HepG2 (cell line): ENCODE results near the gene ZNF584. TPM values are rescaled to one million over a fixed set of nuclear protein-coding genes. Genes with fewer than 3 reads are reported as not detected.

Source experiments
- ARNTL ChIP-seq: sonication (generic); formaldehyde crosslinking; IDR thresholded peaks from 2 replicates; pipeline ENCODE4 v1.4.0; 2020; ENCODE audit warnings: mild to moderate bottlenecking, missing genetic modification reagents
- CBFB ChIP-seq: sonication (generic); formaldehyde crosslinking; IDR thresholded peaks from 2 replicates; pipeline ENCODE4 v1.4.0; 2020; ENCODE audit warnings: missing genetic modification reagents
- ETV5 ChIP-seq: IDR thresholded peaks from 2 replicates; pipeline ENCODE4 v1.6.1; 2018; ENCODE audit warnings: missing biosample characterization, missing genetic modification reagents, inconsistent platforms, borderline replicate concordance
- EZH2 ChIP-seq: conservative IDR thresholded peaks from 2 replicates; pipeline ENCODE4 v1.6.1; 2012; ENCODE audit warnings: mild to moderate bottlenecking, low read depth, low read length, moderate library complexity
- HNF1B ChIP-seq: sonication (generic); formaldehyde crosslinking; IDR thresholded peaks from 2 replicates; pipeline ENCODE4 v1.5.1; 2020; ENCODE audit warnings: mild to moderate bottlenecking, moderate library complexity, missing genetic modification reagents
- MYC ChIP-seq: sonication (generic); formaldehyde crosslinking; IDR thresholded peaks from 2 replicates; pipeline ENCODE4 v1.9.0; 2021; ENCODE audit warnings: missing genetic modification reagents, borderline replicate concordance
- NFE2L1 ChIP-seq: sonication (generic); formaldehyde crosslinking; IDR thresholded peaks from 2 replicates; pipeline ENCODE4 v1.4.0; 2020; ENCODE audit warnings: missing genetic modification reagents, mild to moderate bottlenecking, borderline replicate concordance
- SRF ChIP-seq: IDR thresholded peaks from 2 replicates; pipeline ENCODE4 v1.6.1; 2011; ENCODE audit warnings: mild to moderate bottlenecking, low read depth, low read length, moderate library complexity
- TP53 ChIP-seq: sonication (generic); formaldehyde crosslinking; conservative IDR thresholded peaks from 2 replicates; pipeline ENCODE4 v1.4.0; 2020; ENCODE audit warnings: missing genetic modification reagents
- ZBTB20 ChIP-seq: sonication (generic); formaldehyde crosslinking; IDR thresholded peaks from 2 replicates; pipeline ENCODE4 v1.8.1; 2023; ENCODE audit warnings: missing genetic modification reagents, low read depth, mild to moderate bottlenecking, borderline replicate concordance
- ZBTB21 ChIP-seq: sonication (generic); formaldehyde crosslinking; IDR thresholded peaks from 2 replicates; pipeline ENCODE4 v1.4.0; 2020; ENCODE audit warnings: missing genetic modification reagents
- ZBTB8A ChIP-seq: sonication (generic); formaldehyde crosslinking; IDR thresholded peaks from 2 replicates; pipeline ENCODE4 v1.4.0; 2020; ENCODE audit warnings: mild to moderate bottlenecking, low read depth, missing genetic modification reagents, borderline replicate concordance
- ZNF318 ChIP-seq: sonication (generic); formaldehyde crosslinking; IDR thresholded peaks from 2 replicates; pipeline ENCODE4 v1.4.0; 2020; ENCODE audit warnings: mild to moderate bottlenecking, missing genetic modification reagents
- ZNF329 ChIP-seq: sonication (generic); formaldehyde crosslinking; IDR thresholded peaks from 2 replicates; pipeline ENCODE4 v1.9.0; 2021; ENCODE audit warnings: low read depth, mild to moderate bottlenecking, missing genetic modification reagents
- ZSCAN12 ChIP-seq: sonication (generic); formaldehyde crosslinking; IDR thresholded peaks from 2 replicates; pipeline ENCODE4 v1.9.0; 2021; ENCODE audit warnings: mild to moderate bottlenecking, missing genetic modification reagents
- ZSCAN22 ChIP-seq: sonication (generic); formaldehyde crosslinking; IDR thresholded peaks from 2 replicates; pipeline ENCODE4 v1.4.0; 2020; ENCODE audit warnings: mild to moderate bottlenecking, missing genetic modification reagents
- polyA plus RNA-seq, 8 experiments: library from polyadenylated mRNA; depleted of rRNA in 3 of 8; stranded (reverse) in 7 of 8; unstranded in 1 of 8; fragments of >200 nt; fragmentation: Illumina TruSeq in 4 of 8; extraction: Trizol in 4 of 8; gene quantifications; 2 replicates each; pipeline versions ENCODE4 v1.2.1 to v1.2.3, GENCODE V29; 2011 to 2016; ENCODE audit warnings: low read depth in 4 of 8, missing spikeins in 1 of 8, mixed read lengths in 1 of 8; ENCODE audit not compliant: insufficient read depth in 1 of 8
- total RNA-seq, 5 experiments: library from RNA; depleted of rRNA; stranded (reverse); fragments of >200 nt; fragmentation: Illumina TruSeq; extraction: Trizol; gene quantifications; 2 replicates each; pipeline ENCODE4 v1.2.3, GENCODE V29; 2016; ENCODE audit warnings: low read depth in 1 of 5
- TF ChIP-seq, protein P1 (sequence below): sonication (generic); formaldehyde crosslinking; IDR thresholded peaks from 2 replicates; pipeline ENCODE4 v1.4.0; 2020; ENCODE audit warnings: missing genetic modification reagents

ZNF584 gene
- total and polyA plus RNA-seq, 2 of the 13 experiments (the other 11 are each of a cell fraction or from before 2014, with no cell fraction given), result 2.4 to 7.0 TPM

GRCh38 chr19:58451358-58452101 is 43.1 kb downstream of the ZNF584 start, which contains the start of gene ZNF324B (continued):
- TF ChIP-seq, protein P1, sequence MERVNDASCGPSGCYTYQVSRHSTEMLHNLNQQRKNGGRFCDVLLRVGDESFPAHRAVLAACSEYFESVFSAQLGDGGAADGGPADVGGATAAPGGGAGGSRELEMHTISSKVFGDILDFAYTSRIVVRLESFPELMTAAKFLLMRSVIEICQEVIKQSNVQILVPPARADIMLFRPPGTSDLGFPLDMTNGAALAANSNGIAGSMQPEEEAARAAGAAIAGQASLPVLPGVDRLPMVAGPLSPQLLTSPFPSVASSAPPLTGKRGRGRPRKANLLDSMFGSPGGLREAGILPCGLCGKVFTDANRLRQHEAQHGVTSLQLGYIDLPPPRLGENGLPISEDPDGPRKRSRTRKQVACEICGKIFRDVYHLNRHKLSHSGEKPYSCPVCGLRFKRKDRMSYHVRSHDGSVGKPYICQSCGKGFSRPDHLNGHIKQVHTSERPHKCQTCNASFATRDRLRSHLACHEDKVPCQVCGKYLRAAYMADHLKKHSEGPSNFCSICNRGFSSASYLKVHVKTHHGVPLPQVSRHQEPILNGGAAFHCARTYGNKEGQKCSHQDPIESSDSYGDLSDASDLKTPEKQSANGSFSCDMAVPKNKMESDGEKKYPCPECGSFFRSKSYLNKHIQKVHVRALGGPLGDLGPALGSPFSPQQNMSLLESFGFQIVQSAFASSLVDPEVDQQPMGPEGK, result peak; percentile 61
- TF ChIP-seq SRF (0 out of 2 replicates have a peak, but pooled peaks have one; percentile 8), ETV5 (CRISPR knock-in tag) (no peak), ZNF329 (CRISPR knock-in tag) (no peak), HNF1B (CRISPR knock-in tag) (peak; percentile 87), MYC (CRISPR knock-in tag) (peak; percentile 65; the same call in 1 of the 2 replicates), ZNF318 (CRISPR knock-in tag) (no peak), TP53 (CRISPR knock-in tag) (no peak), NFE2L1 (CRISPR knock-in tag) (no peak), ZSCAN22 (CRISPR knock-in tag) (no peak), ZBTB20 (CRISPR knock-in tag) (no peak), CBFB (CRISPR knock-in tag) (no peak), ZBTB8A (no peak), ARNTL (CRISPR knock-in tag) (no peak; the same call in 1 of the 2 replicates), ZSCAN12 (CRISPR knock-in tag) (no peak), EZH2 (no peak), ZBTB21 (no peak)
